Measurements from ENCODE around the gene DOCK2. TPM values are rescaled to one million over a fixed set of nuclear protein-coding genes. Genes with fewer than 3 reads are reported as not detected.

The DOCK2 gene
- total RNA-seq, 1 donor from 2014 or later: not detected

- DNase-seq (ENCODE audit: low read depth) (no peak), FAIRE-seq (peak; percentile 66)
- H3K4me3 ChIP-seq (ENCODE audit: low read depth, low read length): no peak overlapping the region
- no peak for TF ChIP-seq CTCF (IDR thresholded peaks at IDR 0.05; ENCODE audit: insufficient read depth, low read length, severe bottlenecking)
- no peaks in the 10 kb centered on the region for H3K27me3 ChIP-seq (ENCODE audit: control insufficient read depth, insufficient read depth, low read length)
- no peaks in the 10 kb centered on the region for H3K36me3 ChIP-seq (ENCODE audit: control insufficient read depth, insufficient read depth, low read length)
Measured at GRCh38 chr5:169991115-169991869, 354.2 kb downstream of the DOCK2 start.

GRCh38 chr5:169992789-169993484, 355.9 kb downstream of the DOCK2 start:
- no peak for TF ChIP-seq CTCF (IDR thresholded peaks at IDR 0.05; ENCODE audit: insufficient read depth, low read length, severe bottlenecking)
- H3K4me3 ChIP-seq (ENCODE audit: low read depth, low read length): no peak overlapping the region
- H3K36me3 ChIP-seq (ENCODE audit: control insufficient read depth, insufficient read depth, low read length): no peaks in the 10 kb centered on the region
- FAIRE-seq (no peak), DNase-seq (ENCODE audit: low read depth) (no peak)
- H3K27me3 ChIP-seq (ENCODE audit: control insufficient read depth, insufficient read depth, low read length): no peaks in the 10 kb centered on the region

- TF ChIP-seq CTCF (IDR thresholded peaks at IDR 0.05; ENCODE audit: insufficient read depth, low read length, severe bottlenecking): no peak
- FAIRE-seq (peak; percentile 13), DNase-seq (ENCODE audit: low read depth) (no peak)
- no peaks in the 10 kb centered on the region for H3K27me3 ChIP-seq (ENCODE audit: control insufficient read depth, insufficient read depth, low read length)
- no peaks in the 10 kb centered on the region for H3K36me3 ChIP-seq (ENCODE audit: control insufficient read depth, insufficient read depth, low read length)
- no peak overlapping the region for H3K4me3 ChIP-seq (ENCODE audit: low read depth, low read length)
Measured at GRCh38 chr5:169993485-169993790, 356.4 kb downstream of the DOCK2 start.

- no peak for FAIRE-seq
- no peaks in the 10 kb centered on the region for H3K27me3 ChIP-seq (ENCODE audit: control insufficient read depth, insufficient read depth, low read length)
- no peaks in the 10 kb centered on the region for H3K36me3 ChIP-seq (ENCODE audit: control insufficient read depth, insufficient read depth, low read length)
- DNase-seq (ENCODE audit: low read depth): peak; percentile 49
- H3K4me3 ChIP-seq (ENCODE audit: low read depth, low read length): no peak overlapping the region
- TF ChIP-seq CTCF (IDR thresholded peaks at IDR 0.05; ENCODE audit: insufficient read depth, low read length, severe bottlenecking): no peak
Measured at GRCh38 chr5:169997798-169998197, 360.7 kb downstream of the DOCK2 start.

- DNase-seq (ENCODE audit: low read depth): no peak
- FAIRE-seq: no peak
- H3K36me3 ChIP-seq (ENCODE audit: control insufficient read depth, insufficient read depth, low read length): no peaks in the 10 kb centered on the region
- no peaks in the 10 kb centered on the region for H3K27me3 ChIP-seq (ENCODE audit: control insufficient read depth, insufficient read depth, low read length)
- no peak for TF ChIP-seq CTCF (IDR thresholded peaks at IDR 0.05; ENCODE audit: insufficient read depth, low read length, severe bottlenecking)
- no peak overlapping the region for H3K4me3 ChIP-seq (ENCODE audit: low read depth, low read length)
Measured at GRCh38 chr5:169999621-170000020, 362.5 kb downstream of the DOCK2 start.
